K562 (cell line): ENCODE measurements around the gene ATXN10. TPM values are rescaled to one million over a fixed set of nuclear protein-coding genes. Genes with fewer than 3 reads are reported as not detected.

Experiments
- ATAC-seq: fragments of 200-7000 bp; cut with Tn5 transposase; 3 replicates; pipeline ENCODE4 v1.9.1; 2020; ENCODE audit warnings: moderate library complexity
- BruUV-seq: library from RNA; stranded (reverse); fragments of 400-500 nt; replicated peaks from 2 replicates; lab custom pipeline; 2021; lab: Mats Ljungman, UMichigan
- CTCF ChIA-PET: fragments of 300-600 bp; formaldehyde crosslinking; extraction: SDS; loops from one replicate; lab custom pipeline; 2021; ENCODE audit warnings: low intra/inter-chr PET ratio; lab: Yijun Ruan, JAX
- POLR2A ChIA-PET: fragments of 300-600, 350-650 bp; sonication (Branson Sonifier 250); formaldehyde crosslinking; extraction: SDS; loops from one replicate; lab custom pipeline; 2021; ENCODE audit warnings: antibody characterized with exemption, inconsistent platforms; lab: Yijun Ruan, JAX
- DNase-seq, 4 experiments: peaks; one replicate each; pipeline versions ENCODE4 v3.0.0 to v3.0.0-alpha.2; 2011 to 2018; ENCODE audit warnings: low spot score in 3 of 4, mixed read lengths in 3 of 4; ENCODE audit errors: extremely low read depth in 1 of 4
- FAIRE-seq: peaks from 2 replicates; lab custom pipeline; 2011; peaks lifted over from hg19 to GRCh38; lab: Jason Lieb, UNC
- H2AFZ ChIP-seq: 2 replicates; pipeline ENCODE4 v1.6.0; 2011; ENCODE audit warnings: low read depth, low read length, control low read depth, inconsistent platforms
- H3K27ac ChIP-seq: fragments of 200-600 bp; 3 replicates; pipeline ENCODE4 v1.8.0; 2011; ENCODE audit warnings: low read depth, mild to moderate bottlenecking, control low read depth, inconsistent platforms, low read length, moderate library complexity, mixed read lengths; ENCODE audit errors: extremely low read depth
- H3K27me3 ChIP-seq, 2 experiments: fragments of 300-600 bp in 1 of 2; 2 replicates in 1 of 2; 3 replicates in 1 of 2; pipeline versions ENCODE4 v1.6.0 to v1.8.0; 2011; ENCODE audit warnings: inconsistent platforms in 2 of 2, low read length in 2 of 2, mild to moderate bottlenecking in 1 of 2, mixed read lengths in 1 of 2, moderate library complexity in 1 of 2; ENCODE audit not compliant: control insufficient read depth in 2 of 2, insufficient read depth in 2 of 2
- H3K36me3 ChIP-seq: fragments of 300-600 bp; 3 replicates; pipeline ENCODE4 v1.8.0; 2011; ENCODE audit warnings: mild to moderate bottlenecking, low read length, inconsistent platforms; ENCODE audit not compliant: control insufficient read depth, insufficient read depth
- H3K4me1 ChIP-seq, 2 experiments: fragments of 200-600 bp in 1 of 2; replicated peaks in 1 of 2; 2 replicates in 1 of 2; 3 replicates in 1 of 2; pipeline versions ENCODE4 v1.5.1 to v1.8.0; 2011; ENCODE audit warnings: inconsistent platforms in 2 of 2, low read length in 2 of 2, mild to moderate bottlenecking in 1 of 2, mixed read lengths in 1 of 2, moderate library complexity in 1 of 2; ENCODE audit not compliant: control insufficient read depth in 2 of 2, insufficient read depth in 2 of 2
- H3K4me2 ChIP-seq: 2 replicates; pipeline ENCODE4 v1.6.1; 2011; ENCODE audit warnings: low read length, control low read depth, inconsistent platforms, mixed read lengths; ENCODE audit not compliant: insufficient read depth
- H3K4me3 ChIP-seq: fragments of 200-600 bp; sonication (generic), shearing (Covaris generic); 2 replicates; pipeline ENCODE4 v1.5.1; 2016; ENCODE audit warnings: control low read depth, inconsistent platforms
- H3K79me2 ChIP-seq: fragments of 200-600 bp; 3 replicates; pipeline ENCODE4 v1.8.0; 2011; ENCODE audit warnings: low read length, inconsistent platforms; ENCODE audit not compliant: control insufficient read depth, insufficient read depth
- H3K9ac ChIP-seq, 2 experiments: 2 replicates each; pipeline versions ENCODE4 v1.6.0 to v1.6.1; 2011; ENCODE audit warnings: low read depth in 2 of 2, low read length in 2 of 2, control low read depth in 1 of 2, inconsistent platforms in 1 of 2, mild to moderate bottlenecking in 1 of 2, mixed read lengths in 1 of 2; ENCODE audit not compliant: insufficient read depth in 1 of 2
- H3K9me1 ChIP-seq: one replicate; pipeline ENCODE4 v1.6.0; 2011; ENCODE audit warnings: inconsistent platforms, mild to moderate bottlenecking, low read length, moderate library complexity; ENCODE audit not compliant: control insufficient read depth, insufficient read depth
- H3K9me3 ChIP-seq: replicated peaks from 2 replicates; pipeline ENCODE4 v1.5.1; 2011; ENCODE audit warnings: low read depth, low read length, inconsistent platforms; ENCODE audit not compliant: control insufficient read depth, insufficient read depth
- H4K20me1 ChIP-seq: replicated peaks from 2 replicates; pipeline ENCODE4 v1.6.1; 2011; ENCODE audit warnings: low read length, inconsistent platforms, mixed read lengths; ENCODE audit not compliant: control insufficient read depth, insufficient read depth
- CBFA2T3 ChIP-seq: fragments of 450-650 bp; IDR thresholded peaks from 2 replicates; pipeline ENCODE4 v1.6.1; 2017
- DMBX1 ChIP-seq: fragments of 250-450 bp; sonication (Bioruptor Pico); IDR thresholded peaks from 2 replicates; pipeline ENCODE4 v1.8.0; 2022; ENCODE audit warnings: inconsistent platforms, mild to moderate bottlenecking, moderate library complexity, borderline replicate concordance
- FOS ChIP-seq: IDR thresholded peaks from 3 replicates; pipeline ENCODE4 v1.6.1; 2011; ENCODE audit not compliant: insufficient read length; ENCODE audit errors: extremely low read depth
- HOXB6 ChIP-seq: fragments of 250-450 bp; sonication (Bioruptor Pico); IDR thresholded peaks from 2 replicates; pipeline ENCODE4 v1.5.1; 2022; ENCODE audit warnings: mild to moderate bottlenecking, borderline replicate concordance
- IRF2 ChIP-seq: sonication (generic); formaldehyde crosslinking; IDR thresholded peaks from 2 replicates; pipeline ENCODE4 v1.8.1; 2022; ENCODE audit warnings: mild to moderate bottlenecking, missing genetic modification reagents
- KLF13 ChIP-seq: fragments of 450-650 bp; IDR thresholded peaks from 2 replicates; pipeline ENCODE4 v1.6.1; 2016; ENCODE audit warnings: missing genetic modification characterization, low read depth, mild to moderate bottlenecking, missing compliant biosample characterization, moderate library complexity, borderline replicate concordance
- NFXL1 ChIP-seq: fragments of 450-650 bp; formaldehyde crosslinking; IDR thresholded peaks from 2 replicates; pipeline ENCODE4 v1.4.0; 2021; ENCODE audit warnings: mild to moderate bottlenecking
- TFAM ChIP-seq: fragments of 250-450 bp; sonication (Bioruptor Pico); conservative IDR thresholded peaks from 2 replicates; pipeline ENCODE4 v1.5.0; 2021; ENCODE audit warnings: mild to moderate bottlenecking, moderate library complexity
- XRCC4 ChIP-seq: IDR thresholded peaks from one replicate; pipeline ENCODE4 v1.6.1; 2011; ENCODE audit not compliant: insufficient read depth, insufficient read length; ENCODE audit errors: extremely low read depth
- ZFP36 ChIP-seq: fragments of 150-350 bp; IDR thresholded peaks from 2 replicates; pipeline ENCODE4 v1.6.1; 2018; ENCODE audit warnings: low read length, low read depth; ENCODE audit not compliant: partially characterized antibody
- ZNF354B ChIP-seq: fragments of 250-450 bp; sonication (Bioruptor Pico); IDR thresholded peaks from 2 replicates; pipeline ENCODE4 v1.4.0; 2020
- ZNF511 ChIP-seq: sonication (generic); formaldehyde crosslinking; IDR thresholded peaks from 2 replicates; pipeline ENCODE4 v1.8.0; 2022; ENCODE audit warnings: mild to moderate bottlenecking, missing genetic modification reagents
- ZNF561 ChIP-seq: fragments of 450-650 bp; formaldehyde crosslinking; conservative IDR thresholded peaks from 2 replicates; pipeline ENCODE4 v1.4.0; 2020; ENCODE audit warnings: mild to moderate bottlenecking, moderate library complexity
- WGBS: fragments of 100-300 bp; shearing (Covaris generic); methylation state at CpG from one replicate; pipeline ENCODE4 v1.1.6; 2016; ENCODE audit warnings: low coverage, mixed read lengths; ENCODE audit not compliant: insufficient coverage; ENCODE audit errors: missing lambda C conversion rate; 5-methylcytosine and 5-hydroxymethylcytosine counted together
- in situ Hi-C: fragments of 300-500 bp; cut with MboI; formaldehyde crosslinking; loops from 4 replicates; pipeline ENCODE4 v1.15.0; 2018; ENCODE audit warnings: inconsistent platforms, mixed read lengths
- intact Hi-C: fragments of 100-400 bp; cut with micrococcal nuclease; formaldehyde crosslinking; loops from 2 replicates; pipeline ENCODE4 v1.14.2; 2022
- polyA plus RNA-seq, 8 experiments: library from polyadenylated mRNA; depleted of rRNA in 4 of 8; stranded (reverse) in 5 of 8; unstranded in 3 of 8; fragments of >200 nt; fragmentation: Nextera tagmentation in 2 of 8; fragmentation: Illumina TruSeq in 1 of 8; extraction: Ambion mirVana in 2 of 8; extraction: Trizol in 1 of 8; gene quantifications; 2 replicates each; pipeline versions ENCODE4 v1.2.1 to v1.2.3, GENCODE V29; 2011 to 2014; ENCODE audit warnings: inconsistent platforms in 1 of 8, missing spikeins in 1 of 8
- total RNA-seq, 7 experiments: library from RNA; depleted of rRNA in 6 of 7; stranded (reverse); fragments of >200 nt in 6 of 7; fragmentation: Illumina TruSeq in 2 of 7; extraction: Trizol in 2 of 7; gene quantifications; 2 replicates each; pipeline versions ENCODE4 v1.2.1 to v1.2.3, GENCODE V29; 2011 to 2021; ENCODE audit warnings: low replicate concordance in 1 of 7
- TF ChIP-seq, protein P1 (sequence below), 2 experiments: IDR thresholded peaks; 2 replicates each; pipeline ENCODE4 v1.6.1; 2012; ENCODE audit warnings: improper control_type of control experiment in 2 of 2, low read depth in 2 of 2, low read length in 2 of 2, borderline replicate concordance in 1 of 2
- TF ChIP-seq, protein P2 (sequence below): sonication (generic); IDR thresholded peaks from 2 replicates; pipeline ENCODE4 v1.6.1; 2016
- TF ChIP-seq, protein P3 (sequence below): fragments of 200-400 bp; formaldehyde crosslinking; IDR thresholded peaks from 2 replicates; pipeline ENCODE4 v1.6.1; 2017; ENCODE audit warnings: mild to moderate bottlenecking, low read depth, low read length, moderate library complexity

ATXN10 gene
- total and polyA plus RNA-seq, 9 of the 15 experiments (the other 6 are each of a cell fraction or from before 2014, with no cell fraction given): 11.5 to 190 (median 33.6) TPM

- CTCF ChIA-PET: no interaction called here
- in situ Hi-C loops: no loop called here
- DNase-seq: no peak
- Histone ChIP-seq H3K36me3 (no peaks in the 10 kb centered on the region), H3K4me1 (peaks cover 0 to 3% of the 10 kb centered on the region in 2 experiments; a peak in 1 of 5 replicates), H3K9ac (no peak overlapping the region), H2AFZ (no peak overlapping the region), H3K4me2 (no peak overlapping the region), H4K20me1 (no peaks in the 10 kb centered on the region), H3K79me2 (no peaks in the 10 kb centered on the region), H3K4me3 (no peak overlapping the region), H3K27me3 (peaks cover 9 to 40% of the 10 kb centered on the region in 2 experiments; a peak in 4 of 5 replicates), H3K27ac (no peak overlapping the region), H3K9me1 (no peaks in the 10 kb centered on the region), H3K9me3 (no peaks in the 10 kb centered on the region)
- FAIRE-seq: no peak
- BruUV-seq: no TSS peak
- intact Hi-C loops: no loop called here
- ATAC-seq: no peak
- POLR2A ChIA-PET: no interaction called here
- WGBS: 3% methylated on average over 19 of the region's 26 CpGs
- TF ChIP-seq, protein P1, sequence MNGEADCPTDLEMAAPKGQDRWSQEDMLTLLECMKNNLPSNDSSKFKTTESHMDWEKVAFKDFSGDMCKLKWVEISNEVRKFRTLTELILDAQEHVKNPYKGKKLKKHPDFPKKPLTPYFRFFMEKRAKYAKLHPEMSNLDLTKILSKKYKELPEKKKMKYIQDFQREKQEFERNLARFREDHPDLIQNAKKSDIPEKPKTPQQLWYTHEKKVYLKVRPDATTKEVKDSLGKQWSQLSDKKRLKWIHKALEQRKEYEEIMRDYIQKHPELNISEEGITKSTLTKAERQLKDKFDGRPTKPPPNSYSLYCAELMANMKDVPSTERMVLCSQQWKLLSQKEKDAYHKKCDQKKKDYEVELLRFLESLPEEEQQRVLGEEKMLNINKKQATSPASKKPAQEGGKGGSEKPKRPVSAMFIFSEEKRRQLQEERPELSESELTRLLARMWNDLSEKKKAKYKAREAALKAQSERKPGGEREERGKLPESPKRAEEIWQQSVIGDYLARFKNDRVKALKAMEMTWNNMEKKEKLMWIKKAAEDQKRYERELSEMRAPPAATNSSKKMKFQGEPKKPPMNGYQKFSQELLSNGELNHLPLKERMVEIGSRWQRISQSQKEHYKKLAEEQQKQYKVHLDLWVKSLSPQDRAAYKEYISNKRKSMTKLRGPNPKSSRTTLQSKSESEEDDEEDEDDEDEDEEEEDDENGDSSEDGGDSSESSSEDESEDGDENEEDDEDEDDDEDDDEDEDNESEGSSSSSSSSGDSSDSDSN (IDR thresholded peaks at IDR 0.05; ENCODE audit: borderline replicate concordance in 1 of 2, low read depth in 2 of 2, low read length in 2 of 2): no peak
- TF ChIP-seq XRCC4: no peak
- TF ChIP-seq, protein P2, sequence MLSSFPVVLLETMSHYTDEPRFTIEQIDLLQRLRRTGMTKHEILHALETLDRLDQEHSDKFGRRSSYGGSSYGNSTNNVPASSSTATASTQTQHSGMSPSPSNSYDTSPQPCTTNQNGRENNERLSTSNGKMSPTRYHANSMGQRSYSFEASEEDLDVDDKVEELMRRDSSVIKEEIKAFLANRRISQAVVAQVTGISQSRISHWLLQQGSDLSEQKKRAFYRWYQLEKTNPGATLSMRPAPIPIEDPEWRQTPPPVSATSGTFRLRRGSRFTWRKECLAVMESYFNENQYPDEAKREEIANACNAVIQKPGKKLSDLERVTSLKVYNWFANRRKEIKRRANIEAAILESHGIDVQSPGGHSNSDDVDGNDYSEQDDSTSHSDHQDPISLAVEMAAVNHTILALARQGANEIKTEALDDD: no peak
- no peak for TF ChIP-seq ZNF354B (CRISPR knock-in tag)
- no peak for TF ChIP-seq ZNF561 (CRISPR knock-in tag)
- TF ChIP-seq HOXB6 (CRISPR knock-in tag): no peak
- TF ChIP-seq CBFA2T3: no peak
- no peak for TF ChIP-seq IRF2 (CRISPR knock-in tag)
- TF ChIP-seq NFXL1 (CRISPR knock-in tag): no peak
- no peak for TF ChIP-seq DMBX1
- TF ChIP-seq ZFP36: no peak
- TF ChIP-seq FOS: no peak
- TF ChIP-seq, protein P3, sequence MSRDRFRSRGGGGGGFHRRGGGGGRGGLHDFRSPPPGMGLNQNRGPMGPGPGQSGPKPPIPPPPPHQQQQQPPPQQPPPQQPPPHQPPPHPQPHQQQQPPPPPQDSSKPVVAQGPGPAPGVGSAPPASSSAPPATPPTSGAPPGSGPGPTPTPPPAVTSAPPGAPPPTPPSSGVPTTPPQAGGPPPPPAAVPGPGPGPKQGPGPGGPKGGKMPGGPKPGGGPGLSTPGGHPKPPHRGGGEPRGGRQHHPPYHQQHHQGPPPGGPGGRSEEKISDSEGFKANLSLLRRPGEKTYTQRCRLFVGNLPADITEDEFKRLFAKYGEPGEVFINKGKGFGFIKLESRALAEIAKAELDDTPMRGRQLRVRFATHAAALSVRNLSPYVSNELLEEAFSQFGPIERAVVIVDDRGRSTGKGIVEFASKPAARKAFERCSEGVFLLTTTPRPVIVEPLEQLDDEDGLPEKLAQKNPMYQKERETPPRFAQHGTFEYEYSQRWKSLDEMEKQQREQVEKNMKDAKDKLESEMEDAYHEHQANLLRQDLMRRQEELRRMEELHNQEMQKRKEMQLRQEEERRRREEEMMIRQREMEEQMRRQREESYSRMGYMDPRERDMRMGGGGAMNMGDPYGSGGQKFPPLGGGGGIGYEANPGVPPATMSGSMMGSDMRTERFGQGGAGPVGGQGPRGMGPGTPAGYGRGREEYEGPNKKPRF: no peak
- no peak for TF ChIP-seq ZNF511 (CRISPR knock-in tag)
- TF ChIP-seq KLF13 (tag): no peak
- TF ChIP-seq TFAM (CRISPR knock-in tag): no peak
These were observed 204.8 kb downstream of the ATXN10 start for GRCh38 chr22:45876136-45877035.
